CD14-positive monocyte (primary cell): Measurements from ENCODE around the gene TBC1D2. TPM values are rescaled to one million over a fixed set of nuclear protein-coding genes. Genes with fewer than 3 reads are reported as not detected.

Experiments used
- DNase-seq, 3 donors: peaks; one replicate each; pipeline ENCODE4 v3.0.0-alpha.2; 2011 to 2022
- H2AFZ ChIP-seq: 2 replicates; pipeline ENCODE4 v1.6.0; 2012; ENCODE audit warnings: mild to moderate bottlenecking, low read depth, low read length, inconsistent platforms; ENCODE audit not compliant: insufficient read depth, poor library complexity, severe bottlenecking
- H3K27ac ChIP-seq, 2 donors: 1 replicate in 1 of 2; 2 replicates in 1 of 2; pipeline ENCODE4 v1.5.1; 2012 to 2013; ENCODE audit warnings: low read length in 2 of 2, control low read depth in 1 of 2, inconsistent platforms in 1 of 2, low read depth in 1 of 2, mild to moderate bottlenecking in 1 of 2
- H3K27me3 ChIP-seq, 2 donors: one replicate each; pipeline versions ENCODE4 v1.6.0 to v1.6.1; 2011 to 2013; ENCODE audit warnings: low read length in 2 of 2; ENCODE audit not compliant: control insufficient read depth in 2 of 2, insufficient read depth in 2 of 2
- H3K36me3 ChIP-seq, 2 donors: replicated peaks in 1 of 2; 1 replicate in 1 of 2; 2 replicates in 1 of 2; pipeline versions ENCODE4 v1.5.1 to v1.6.1; 2012 to 2013; ENCODE audit warnings: low read length in 2 of 2, control low read depth in 1 of 2, inconsistent platforms in 1 of 2, mild to moderate bottlenecking in 1 of 2; ENCODE audit not compliant: insufficient read depth in 2 of 2, control insufficient read depth in 1 of 2
- H3K4me1 ChIP-seq, 2 donors: 1 replicate in 1 of 2; 2 replicates in 1 of 2; pipeline versions ENCODE4 v1.5.1 to v1.6.1; 2012 to 2013; ENCODE audit warnings: low read length in 2 of 2, control low read depth in 1 of 2, inconsistent platforms in 1 of 2, mild to moderate bottlenecking in 1 of 2, moderate library complexity in 1 of 2; ENCODE audit not compliant: insufficient read depth in 2 of 2, control insufficient read depth in 1 of 2
- H3K4me2 ChIP-seq: replicated peaks from 2 replicates; pipeline ENCODE3; 2012; ENCODE audit warnings: low read length, moderate library complexity, mild to moderate bottlenecking; ENCODE audit not compliant: poor library complexity, severe bottlenecking; ENCODE audit errors: extremely low read depth
- H3K4me3 ChIP-seq, 3 experiments: fragments of 200-600 bp in 1 of 3; sonication (generic) in 1 of 3; replicated peaks in 1 of 3; 1 replicate in 2 of 3; 2 replicates in 1 of 3; pipeline ENCODE4 v1.5.1; 2011 to 2013; ENCODE audit warnings: low read length in 3 of 3, mild to moderate bottlenecking in 3 of 3, control low read depth in 2 of 3, low read depth in 2 of 3, inconsistent platforms in 1 of 3, moderate library complexity in 1 of 3
- H3K79me2 ChIP-seq: 2 replicates; pipeline ENCODE4 v1.6.0; 2012; ENCODE audit warnings: mild to moderate bottlenecking, control low read depth, inconsistent platforms, low read length, moderate library complexity; ENCODE audit not compliant: insufficient read depth
- H3K9ac ChIP-seq: 2 replicates; pipeline ENCODE4 v1.6.0; 2017; ENCODE audit warnings: low read length, mild to moderate bottlenecking; ENCODE audit not compliant: insufficient read depth, poor library complexity, severe bottlenecking
- H3K9me3 ChIP-seq, 2 donors: replicated peaks in 1 of 2; 1 replicate in 1 of 2; 2 replicates in 1 of 2; pipeline versions ENCODE4 v1.5.1 to v1.6.1; 2012 to 2013; ENCODE audit warnings: low read length in 2 of 2, control low read depth in 1 of 2; ENCODE audit not compliant: control insufficient read depth in 1 of 2, insufficient read depth in 1 of 2
- H4K20me1 ChIP-seq: 2 replicates; pipeline ENCODE4 v1.6.0; 2012; ENCODE audit warnings: mild to moderate bottlenecking, low read length, control low read depth, moderate library complexity; ENCODE audit not compliant: insufficient read depth
- H3K27ac Mint-ChIP-seq, 7 donors: one replicate each; pipeline ENCODE4 v1.8.0; 2020; ENCODE audit warnings: mild to moderate bottlenecking in 7 of 7, mixed read lengths in 7 of 7, moderate library complexity in 6 of 7, inconsistent platforms in 2 of 7
- H3K27me3 Mint-ChIP-seq, 3 donors: one replicate each; pipeline ENCODE4 v1.8.0; 2021 to 2022; ENCODE audit warnings: low read depth in 3 of 3, mild to moderate bottlenecking in 3 of 3, mixed read lengths in 3 of 3, moderate library complexity in 3 of 3, inconsistent platforms in 1 of 3
- H3K36me3 Mint-ChIP-seq, 2 donors: one replicate each; pipeline ENCODE4 v1.8.0; 2020; ENCODE audit warnings: mixed read lengths in 2 of 2, inconsistent platforms in 1 of 2, mild to moderate bottlenecking in 1 of 2
- H3K4me1 Mint-ChIP-seq: one replicate; pipeline ENCODE4 v1.8.0; 2020; ENCODE audit warnings: mild to moderate bottlenecking, mixed read lengths
- H3K4me3 Mint-ChIP-seq, 2 donors: one replicate each; pipeline ENCODE4 v1.8.0; 2020; ENCODE audit warnings: mild to moderate bottlenecking in 2 of 2, mixed read lengths in 2 of 2, moderate library complexity in 1 of 2
- H3K9me3 Mint-ChIP-seq, 7 donors: one replicate each; pipeline ENCODE4 v1.8.0; 2020 to 2022; ENCODE audit warnings: mixed read lengths in 7 of 7, mild to moderate bottlenecking in 6 of 7, moderate library complexity in 6 of 7, inconsistent platforms in 2 of 7
- CTCF ChIP-seq: fragments of 200-600 bp; IDR thresholded peaks from one replicate; pipeline ENCODE4 v1.8.0; 2022; ENCODE audit warnings: antibody characterized with exemption, mild to moderate bottlenecking
- WGBS: methylation state at CpG from one replicate; pipeline ENCODE4 v1.1.5; 2013; ENCODE audit warnings: missing lambda C conversion rate; ENCODE audit not compliant: insufficient coverage; 5-methylcytosine and 5-hydroxymethylcytosine counted together
- intact Hi-C, 2 donors: fragments of 100-400 bp; cut with micrococcal nuclease; formaldehyde crosslinking; loops; one replicate each; pipeline versions ENCODE4 v1.15.0 to v1.15.1; 2023
- polyA plus RNA-seq, 3 donors: library from polyadenylated mRNA; depleted of rRNA in 1 of 3; unstranded in 2 of 3; stranded (reverse) in 1 of 3; fragments of 300-500 nt in 2 of 3; fragments of >200 nt in 1 of 3; fragmentation: Illumina TruSeq in 2 of 3; gene quantifications; 1 replicate in 2 of 3; 2 replicates in 1 of 3; pipeline ENCODE4 v1.2.3, GENCODE V29; 2012 to 2021

The TBC1D2 gene
- polyA plus RNA-seq, 3 donors: 23.2 to 55.7 (median 34.4) TPM

GRCh38 chr9:98191181-98191608 lies 64.3 kb downstream of the TBC1D2 start:
- Histone ChIP-seq H3K4me1 (peaks cover 22 to 28% of the 10 kb centered on the region in 2 donors), H4K20me1 (peaks cover 12% of the 10 kb centered on the region), H3K36me3 (peaks cover 0 to under 1% of the 10 kb centered on the region in 2 donors), H3K9me3 (no peaks in the 10 kb centered on the region), H3K4me3 (no peak overlapping the region), H3K79me2 (peaks cover 24% of the 10 kb centered on the region), H3K4me2 (peak overlapping the region; percentile 89), H3K9ac (no peak overlapping the region), H2AFZ (no peak overlapping the region), H3K27ac (no peak overlapping the region), H3K27me3 (no peaks in the 10 kb centered on the region)
- Mint-ChIP-seq H3K27ac (peak overlapping the region in 1 of 7 donors; percentile 44), H3K27me3 (peaks cover 2 to 11% (median 8%) of the 10 kb centered on the region in 3 donors), H3K36me3 (peaks cover 2 to 12% of the 10 kb centered on the region in 2 donors), H3K4me3 (peak overlapping the region; percentile 82 to 90), H3K9me3 (no peaks in the 10 kb centered on the region), H3K4me1 (peaks cover 46% of the 10 kb centered on the region)
- no peak for DNase-seq
- intact Hi-C loops: no loop called here
- 80% methylated on average over 5 of the region's 5 CpGs for WGBS
- TF ChIP-seq CTCF: no peak

DNA sequence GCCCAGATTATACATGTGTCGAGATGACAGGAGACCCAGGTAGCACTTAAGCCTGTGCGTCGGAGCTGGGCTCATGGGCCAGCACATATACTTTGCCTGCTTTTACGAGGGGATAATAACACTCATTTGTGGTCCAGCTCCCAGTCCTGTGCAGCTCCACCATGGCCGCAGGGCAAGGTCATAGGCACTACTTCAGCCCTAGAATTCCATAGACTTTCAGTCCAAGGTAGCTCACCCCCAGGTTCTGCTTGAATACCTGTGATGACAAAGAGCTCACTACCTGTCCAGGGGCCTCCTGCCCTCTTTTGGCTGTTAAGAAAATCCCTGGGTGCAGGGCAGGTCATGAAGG lies 64.7 kb downstream of the TBC1D2 start:
- 97% methylated on average over 5 of the region's 5 CpGs for WGBS
- H3K27ac Mint-ChIP-seq: no peak overlapping the region
- peak overlapping the region in 1 of 2 donors; percentile 56 for H3K4me3 Mint-ChIP-seq
- H3K36me3 Mint-ChIP-seq: peaks cover 2 to 12% of the 10 kb centered on the region in 2 donors
- no peak for TF ChIP-seq CTCF
- H3K9me3 Mint-ChIP-seq: no peaks in the 10 kb centered on the region
- Histone ChIP-seq H3K4me2 (no peak overlapping the region), H4K20me1 (peaks cover 7% of the 10 kb centered on the region), H3K27ac (no peak overlapping the region), H3K27me3 (no peaks in the 10 kb centered on the region), H2AFZ (no peak overlapping the region), H3K9me3 (no peaks in the 10 kb centered on the region), H3K9ac (no peak overlapping the region), H3K4me1 (peaks cover 26 to 31% of the 10 kb centered on the region in 2 donors), H3K4me3 (no peak overlapping the region), H3K36me3 (no peaks in the 10 kb centered on the region), H3K79me2 (peaks cover 24% of the 10 kb centered on the region)
- intact Hi-C loops: no loop called here
- H3K27me3 Mint-ChIP-seq: peaks cover 2 to 11% (median 8%) of the 10 kb centered on the region in 3 donors
- peaks cover 50% of the 10 kb centered on the region for H3K4me1 Mint-ChIP-seq
- DNase-seq: no peak
